KOPT-K1 (cell line): ENCODE measurements around the gene ZSWIM6.

Source experiments
- H3K27ac ChIP-seq: fragments of 200-600 bp; sonication (generic); 2 replicates; pipeline ENCODE4 v1.5.1; 2016; ENCODE audit warnings: antibody characterized with exemption, mild to moderate bottlenecking, low read depth, low read length; ENCODE audit not compliant: poor library complexity, severe bottlenecking
- H3K36me3 ChIP-seq: fragments of 200-600 bp; sonication (generic); 2 replicates; pipeline ENCODE4 v1.5.1; 2017; ENCODE audit warnings: antibody characterized with exemption, mild to moderate bottlenecking, low read length, moderate library complexity; ENCODE audit not compliant: insufficient read depth
- H3K9me3 ChIP-seq: fragments of 200-600 bp; sonication (generic); 2 replicates; pipeline ENCODE4 v1.5.1; 2017; ENCODE audit warnings: antibody characterized with exemption, low read length, mild to moderate bottlenecking; ENCODE audit not compliant: insufficient read depth, poor library complexity, severe bottlenecking

The ZSWIM6 gene

DNA sequence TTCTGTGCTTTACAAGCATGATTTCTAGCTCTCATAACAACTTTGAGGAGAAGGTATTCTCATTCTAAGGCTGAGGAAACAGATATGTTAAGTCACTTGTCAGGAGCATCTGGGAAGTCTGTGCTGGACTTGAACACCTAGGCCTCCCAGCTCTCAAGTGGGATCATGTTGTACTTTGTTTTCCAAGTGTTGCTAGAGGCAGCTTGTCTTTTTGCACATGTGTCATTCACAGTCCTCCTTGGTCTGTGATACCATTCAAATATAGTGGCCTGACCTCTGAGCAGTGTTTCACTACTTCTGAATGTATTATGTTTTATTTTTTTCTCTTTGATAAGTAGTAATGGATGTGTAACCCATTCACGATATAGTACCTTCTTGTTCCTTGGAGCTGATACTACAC lies 21.2 kb downstream of the ZSWIM6 start:
- Histone ChIP-seq H3K27ac (no peak overlapping the region), H3K9me3 (peaks cover 7% of the 10 kb centered on the region), H3K36me3 (no peaks in the 10 kb centered on the region)

DNA sequence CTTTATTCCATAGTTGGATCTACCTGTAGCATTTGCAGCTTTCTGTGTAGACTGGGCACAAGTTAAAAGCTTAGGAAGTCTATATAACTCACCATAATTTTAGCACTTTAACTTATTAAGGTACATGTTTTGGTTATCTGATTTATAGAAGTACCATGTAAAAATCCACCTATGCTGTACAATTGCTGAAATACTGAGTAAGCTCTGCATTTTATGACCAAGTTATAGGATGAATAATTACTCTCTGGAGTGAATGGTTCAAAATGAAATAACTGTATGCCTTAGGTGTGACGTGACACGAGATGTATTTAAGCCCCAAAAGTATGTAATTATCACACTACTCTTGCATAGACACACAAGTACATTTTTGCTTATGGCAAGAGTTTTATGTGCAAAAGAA lies 22.1 kb downstream of the ZSWIM6 start:
- no peak overlapping the region for H3K27ac ChIP-seq
- no peaks in the 10 kb centered on the region for H3K36me3 ChIP-seq
- peaks cover 7% of the 10 kb centered on the region for H3K9me3 ChIP-seq

- Histone ChIP-seq H3K36me3 (no peaks in the 10 kb centered on the region), H3K9me3 (peaks cover 7% of the 10 kb centered on the region)
These were observed 25.7 kb downstream of the ZSWIM6 start for GRCh38 chr5:61357745-61358144.

DNA sequence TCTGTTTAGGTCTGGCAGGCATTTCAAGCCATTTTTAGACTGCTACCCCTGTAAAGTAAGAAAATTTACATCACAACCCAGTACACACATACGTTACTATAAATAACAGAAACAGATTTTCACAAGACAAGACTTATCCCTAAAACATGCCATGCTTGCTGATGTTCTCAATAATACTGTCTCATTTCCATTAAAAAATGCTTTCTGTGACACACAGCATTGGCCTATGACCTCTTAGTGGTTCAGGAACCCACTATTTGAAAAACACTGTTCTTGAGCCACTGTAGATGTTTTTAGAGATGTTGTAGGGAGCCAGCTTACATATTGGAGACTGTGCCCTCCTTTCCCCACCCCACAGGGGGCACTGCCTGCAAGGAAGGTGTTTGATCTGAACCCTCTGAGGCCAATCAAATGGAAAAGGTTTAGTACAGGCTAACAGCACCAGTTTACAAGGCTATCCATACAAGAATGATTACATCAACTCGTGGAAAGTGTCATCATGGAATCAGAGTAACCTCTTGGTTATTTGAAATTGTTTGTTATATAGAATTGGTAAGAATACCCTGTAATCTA lies 30.8 kb downstream of the ZSWIM6 start:
- Histone ChIP-seq H3K9me3 (no peaks in the 10 kb centered on the region), H3K36me3 (no peaks in the 10 kb centered on the region), H3K27ac (no peak overlapping the region)

More at GRCh38 chr5:61357745-61358144, 25.7 kb downstream of the ZSWIM6 start:
- H3K27ac ChIP-seq = no peak overlapping the region

DNA sequence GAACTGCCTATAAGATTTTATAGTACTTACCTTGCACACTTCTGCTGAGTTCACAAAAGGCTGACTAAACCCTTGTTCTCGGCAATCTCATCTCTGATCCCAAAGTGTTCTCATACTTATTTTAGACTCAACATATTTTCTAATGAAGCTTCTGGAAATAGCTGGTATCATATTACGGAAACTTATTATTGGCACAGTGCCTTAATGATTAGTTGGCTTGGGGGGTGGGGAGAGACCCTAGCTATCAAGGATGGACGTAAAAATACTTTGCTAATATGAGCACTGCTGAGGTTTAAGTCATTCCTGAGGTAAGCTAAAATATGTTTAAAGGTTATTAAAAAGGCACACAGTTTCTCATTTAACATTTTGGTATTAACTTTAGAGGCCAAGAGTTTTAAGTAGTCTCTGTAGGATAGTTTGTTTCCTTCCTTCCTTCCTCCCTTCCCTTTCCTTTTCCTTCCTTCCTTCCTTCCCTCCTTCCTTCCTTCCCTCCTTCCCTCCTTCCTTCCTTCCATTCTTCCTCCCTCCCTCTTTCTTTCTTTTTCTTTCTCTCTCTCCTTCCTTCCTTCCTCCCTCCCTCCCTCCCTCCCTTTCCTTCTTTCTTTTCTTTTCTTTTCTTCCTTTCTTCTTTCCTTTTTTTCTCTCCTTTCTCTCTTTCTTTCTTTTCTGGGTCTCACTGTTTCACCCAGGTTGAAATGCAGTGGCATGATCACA lies 31.5 kb downstream of the ZSWIM6 start:
- H3K9me3 ChIP-seq = no peaks in the 10 kb centered on the region
- no peak overlapping the region for H3K27ac ChIP-seq

DNA sequence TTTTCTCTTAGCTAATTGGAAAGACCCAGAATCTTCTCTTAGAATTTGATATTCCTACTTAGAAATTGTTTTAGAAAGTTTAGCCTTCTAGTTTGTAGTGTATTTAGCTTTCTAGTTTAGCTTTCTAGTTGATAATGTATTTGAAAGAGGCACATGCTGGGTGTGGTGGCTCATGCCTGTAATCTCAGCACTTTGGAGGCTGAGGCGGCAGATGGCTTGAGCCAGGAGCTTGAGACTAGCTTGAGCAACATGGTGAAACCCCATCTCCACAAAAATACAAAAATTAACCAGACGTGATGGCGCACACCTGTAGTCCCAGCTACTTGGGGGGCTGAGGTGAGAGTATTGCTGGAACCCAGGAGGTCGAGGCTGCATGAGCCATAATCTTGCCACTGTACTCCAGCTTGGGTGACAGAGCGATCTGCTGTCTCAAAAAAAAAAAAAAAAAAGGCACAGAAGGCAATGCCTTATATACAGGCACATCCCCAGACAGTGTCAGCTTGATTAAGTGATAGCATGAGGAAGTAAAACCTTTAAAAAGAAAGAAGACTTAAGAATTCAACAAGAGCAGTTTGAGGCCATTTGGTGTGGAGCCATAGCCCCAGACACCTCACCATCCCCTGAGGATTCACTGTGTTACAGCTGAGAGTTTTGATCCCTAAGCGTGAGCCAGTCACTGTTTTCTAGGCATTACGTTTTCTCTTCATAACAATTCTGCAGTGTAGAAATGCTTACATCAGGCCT lies 34.6 kb downstream of the ZSWIM6 start:
- H3K27ac ChIP-seq = no peak overlapping the region
- H3K36me3 ChIP-seq = no peaks in the 10 kb centered on the region
- H3K9me3 ChIP-seq = no peaks in the 10 kb centered on the region

More for the DNA sequence above, 31.5 kb downstream of the ZSWIM6 start:
- H3K36me3 ChIP-seq = no peaks in the 10 kb centered on the region

GRCh38 chr5:61370506-61370905 lies 38.4 kb downstream of the ZSWIM6 start:
- Histone ChIP-seq H3K27ac (no peak overlapping the region), H3K36me3 (no peaks in the 10 kb centered on the region), H3K9me3 (no peaks in the 10 kb centered on the region)

DNA sequence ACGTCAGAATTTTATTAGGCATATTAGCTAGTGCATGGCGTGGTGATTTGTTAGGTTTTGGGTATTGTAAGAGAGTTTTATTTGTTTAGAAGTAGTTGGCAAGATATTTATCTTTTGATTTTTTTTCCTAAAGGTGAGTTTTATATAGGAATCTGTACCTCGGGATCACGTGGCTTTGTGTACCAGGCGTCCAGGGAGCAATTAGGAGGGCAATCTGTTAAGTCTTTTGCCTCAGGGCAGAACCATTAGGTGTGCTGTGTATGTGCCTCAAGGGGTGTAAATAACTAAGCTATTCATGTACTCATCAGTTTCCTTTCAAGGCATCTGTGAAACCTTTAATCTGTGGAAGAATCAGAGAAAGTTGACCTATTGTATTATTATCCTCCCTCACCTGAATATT lies 39.4 kb downstream of the ZSWIM6 start:
- H3K36me3 ChIP-seq = no peaks in the 10 kb centered on the region

DNA sequence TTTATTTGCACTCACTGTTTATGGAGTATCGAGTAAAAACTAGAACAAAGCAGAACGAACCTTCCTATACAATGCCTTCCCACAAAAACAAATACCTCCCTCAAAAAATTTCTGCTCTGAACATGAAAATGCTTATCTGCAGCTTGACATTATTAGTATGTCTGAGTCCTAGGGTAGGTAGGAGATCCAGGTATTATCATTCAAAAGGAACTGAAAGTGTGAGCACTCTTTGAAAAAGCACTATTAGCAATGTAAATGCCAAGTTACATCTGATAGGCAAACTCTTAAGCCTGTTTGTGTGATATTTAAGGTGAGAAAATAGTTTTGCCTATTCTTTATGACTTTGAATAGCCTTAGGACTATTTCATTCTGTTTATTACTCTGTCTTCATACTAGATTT lies 47.6 kb downstream of the ZSWIM6 start:
- H3K27ac ChIP-seq = no peak overlapping the region
- H3K9me3 ChIP-seq = no peaks in the 10 kb centered on the region
- H3K36me3 ChIP-seq = no peaks in the 10 kb centered on the region

More for the DNA sequence above, 39.4 kb downstream of the ZSWIM6 start:
- Histone ChIP-seq H3K9me3 (no peaks in the 10 kb centered on the region), H3K27ac (no peak overlapping the region)

DNA sequence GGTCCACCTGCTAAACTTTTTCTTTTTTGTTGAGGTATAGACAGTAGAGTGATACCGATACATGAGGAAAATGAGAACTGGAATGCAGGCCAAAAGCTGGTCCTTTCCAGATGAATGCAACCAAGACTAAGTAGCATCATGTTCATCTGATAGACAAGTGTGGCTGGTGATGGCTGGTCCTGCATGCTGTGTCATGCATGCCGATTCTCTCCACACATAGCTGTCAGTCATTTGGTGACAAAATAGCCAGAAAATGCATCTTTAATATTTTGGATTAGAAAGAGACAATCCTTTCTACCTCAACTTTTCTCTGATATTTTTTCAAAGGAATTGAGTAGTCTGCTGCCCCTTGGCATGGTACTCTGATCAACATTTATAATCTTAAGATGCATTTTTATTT lies 49.9 kb downstream of the ZSWIM6 start:
- Histone ChIP-seq H3K9me3 (no peaks in the 10 kb centered on the region), H3K36me3 (no peaks in the 10 kb centered on the region), H3K27ac (no peak overlapping the region)

- Histone ChIP-seq H3K27ac (no peak overlapping the region), H3K9me3 (no peaks in the 10 kb centered on the region), H3K36me3 (no peaks in the 10 kb centered on the region)
These were observed 53.6 kb downstream of the ZSWIM6 start for GRCh38 chr5:61385627-61386026.

GRCh38 chr5:61386045-61386800 lies 54.2 kb downstream of the ZSWIM6 start:
- no peaks in the 10 kb centered on the region for H3K9me3 ChIP-seq
- H3K36me3 ChIP-seq = no peaks in the 10 kb centered on the region
- H3K27ac ChIP-seq = no peak overlapping the region

GRCh38 chr5:61389609-61390008 lies 57.6 kb downstream of the ZSWIM6 start:
- Histone ChIP-seq H3K36me3 (no peaks in the 10 kb centered on the region), H3K27ac (no peak overlapping the region), H3K9me3 (no peaks in the 10 kb centered on the region)

DNA sequence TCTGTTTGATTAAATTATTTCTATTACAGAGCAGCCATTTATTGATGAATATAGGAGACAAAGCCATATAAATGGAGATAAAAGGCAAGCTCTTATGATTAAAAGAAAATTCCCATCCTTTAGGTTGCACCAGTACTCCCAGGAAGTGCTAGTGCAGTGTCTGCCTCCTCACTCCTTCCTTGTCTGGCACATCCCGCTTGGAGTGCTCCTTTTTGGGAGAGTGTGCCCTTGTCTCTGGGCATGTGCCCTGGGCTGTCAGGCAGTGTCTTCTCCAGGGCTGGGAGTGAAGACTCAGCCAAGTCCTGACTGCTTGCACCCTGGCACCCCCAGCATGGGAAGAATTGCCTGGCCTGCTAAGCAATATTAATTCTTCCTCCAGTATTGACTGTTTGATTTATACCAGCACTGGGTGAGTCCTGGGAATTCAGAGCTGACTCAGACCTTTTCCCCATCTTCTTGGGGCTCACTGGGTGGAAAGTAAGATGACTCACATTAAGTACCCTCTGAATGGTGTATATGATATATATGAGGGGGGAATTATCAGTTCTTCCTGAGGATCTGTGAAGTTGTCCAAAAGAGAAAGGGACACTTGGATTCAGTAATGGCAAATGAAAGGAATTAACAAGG lies 62.1 kb downstream of the ZSWIM6 start:
- H3K9me3 ChIP-seq = no peaks in the 10 kb centered on the region
- H3K27ac ChIP-seq = no peak overlapping the region
- H3K36me3 ChIP-seq = no peaks in the 10 kb centered on the region

- no peaks in the 10 kb centered on the region for H3K36me3 ChIP-seq
- no peaks in the 10 kb centered on the region for H3K9me3 ChIP-seq
- H3K27ac ChIP-seq = no peak overlapping the region
These were observed 62.7 kb downstream of the ZSWIM6 start for GRCh38 chr5:61394793-61395192.
